Testis (tissue), 2 donors: Measurements from ENCODE around the gene AMDHD2.
"Not testable (repeated sequence)": the region's sequence is repeated elsewhere in the genome, so short reads cannot be mapped to it uniquely, and the experiment has no call there.

Source experiments
- CTCF ChIP-seq, 3 experiments: fragments of 450-650 bp in 2 of 3; fragments of 200-600 bp in 1 of 3; sonication (generic) in 1 of 3; IDR thresholded peaks; one replicate each; pipeline ENCODE4 v1.5.1; 2016 to 2019; ENCODE audit warnings: antibody characterized with exemption in 3 of 3, mild to moderate bottlenecking in 2 of 3, moderate library complexity in 1 of 3
- POLR2A ChIP-seq: fragments of 450-650 bp; IDR thresholded peaks from one replicate; pipeline ENCODE4 v1.6.1; 2017; ENCODE audit warnings: antibody characterized with exemption, mild to moderate bottlenecking, moderate library complexity

GRCh38 chr16:2551420-2551889, 31.3 kb downstream of the AMDHD2 start:
- TF ChIP-seq CTCF (IDR thresholded peaks at IDR 0.05); POLR2A: not testable (repeated sequence)
